NCI-H2107 treated with DMSO at 0.1 percent for 48 hours (cell line): ENCODE results near the gene STAC2.
"Not testable (repeated sequence)": the region's sequence is repeated elsewhere in the genome, so short reads cannot be mapped to it uniquely, and the experiment has no call there.

ENCODE experiments used
- DNase-seq: peaks from one replicate; lab custom pipeline; 2025; ENCODE audit not compliant: unreplicated experiment; lab: John Stamatoyannopoulos, UW

The STAC2 gene

GRCh38 chr17:39225308-39225958 is at the start of gene STAC2:
Gene STAC2, minus strand, starts transcription at chr17:39225945. Its CDS starts 443 bp downstream, at chr17:39225502.
- DNase-seq, result no peak

- no peak for DNase-seq
Measured at GRCh38 chr17:39271546-39271945, 45.8 kb upstream of the STAC2 start.

- no peak for DNase-seq
Measured at GRCh38 chr17:39270923-39271322, 45.2 kb upstream of the STAC2 start.

- DNase-seq, result no peak
Measured at GRCh38 chr17:39264119-39264518, 38.4 kb upstream of the STAC2 start.

- no peak for DNase-seq
Measured at GRCh38 chr17:39261286-39261685, 35.5 kb upstream of the STAC2 start.

- DNase-seq, result no peak
Measured at GRCh38 chr17:39252788-39253460, 27.2 kb upstream of the STAC2 start.

- DNase-seq, result no peak
Measured at GRCh38 chr17:39251997-39252396, 26.3 kb upstream of the STAC2 start.

- not testable (repeated sequence) for DNase-seq
Measured at GRCh38 chr17:39250076-39250475, 24.3 kb upstream of the STAC2 start.

GRCh38 chr17:39246274-39246673 is 20.5 kb upstream of the STAC2 start:
- DNase-seq, result no peak

- peak; percentile 64 for DNase-seq
Measured at GRCh38 chr17:39244600-39245570, 19.1 kb upstream of the STAC2 start.

- no peak for DNase-seq
Measured at GRCh38 chr17:39244016-39244599, 18.4 kb upstream of the STAC2 start.

- DNase-seq, result no peak
Measured at GRCh38 chr17:39243155-39243554, 17.4 kb upstream of the STAC2 start.

- DNase-seq, result no peak
Measured at GRCh38 chr17:39240631-39241030, 14.9 kb upstream of the STAC2 start.

GRCh38 chr17:39239640-39240314 is 14.0 kb upstream of the STAC2 start:
- peak; percentile 45 for DNase-seq

- peak; percentile 12 for DNase-seq
Measured at GRCh38 chr17:39238311-39238972, 12.7 kb upstream of the STAC2 start.

GRCh38 chr17:39237586-39237985 is 11.8 kb upstream of the STAC2 start:
- DNase-seq, result no peak

GRCh38 chr17:39236981-39237441 is 11.3 kb upstream of the STAC2 start:
- peak; percentile 70 for DNase-seq

- peak; percentile 76 for DNase-seq
Measured at GRCh38 chr17:39236450-39236927, 10.7 kb upstream of the STAC2 start.

- peak; percentile 79 for DNase-seq
Measured at GRCh38 chr17:39235555-39236449, 10.1 kb upstream of the STAC2 start.
